GM13977 (cell line): Measurements from ENCODE around the gene FNIP2.
"Not testable (repeated sequence)": the region's sequence is repeated elsewhere in the genome, so short reads cannot be mapped to it uniquely, and the experiment has no call there.

Experiments used
- DNase-seq: peaks from one replicate; pipeline ENCODE4 v3.0.0; 2012; ENCODE audit warnings: low spot score
- in situ Hi-C: fragments of 300-500 bp; cut with MboI; formaldehyde crosslinking; loops from one replicate; pipeline ENCODE4 v1.12.0; 2022; ENCODE audit warnings: low sequenced_read_pairs, low pct_unique_long_range_greater_than_20kb, mixed read lengths, inconsistent platforms; ENCODE audit not compliant: unreplicated experiment
- TF ChIP-seq, protein P1 (sequence below): IDR thresholded peaks from 2 replicates; pipeline ENCODE4 v1.5.1; 2012; ENCODE audit warnings: mild to moderate bottlenecking, control low read depth; ENCODE audit not compliant: insufficient read depth; ENCODE audit errors: extremely low read depth, missing control alignments

The FNIP2 gene

DNA sequence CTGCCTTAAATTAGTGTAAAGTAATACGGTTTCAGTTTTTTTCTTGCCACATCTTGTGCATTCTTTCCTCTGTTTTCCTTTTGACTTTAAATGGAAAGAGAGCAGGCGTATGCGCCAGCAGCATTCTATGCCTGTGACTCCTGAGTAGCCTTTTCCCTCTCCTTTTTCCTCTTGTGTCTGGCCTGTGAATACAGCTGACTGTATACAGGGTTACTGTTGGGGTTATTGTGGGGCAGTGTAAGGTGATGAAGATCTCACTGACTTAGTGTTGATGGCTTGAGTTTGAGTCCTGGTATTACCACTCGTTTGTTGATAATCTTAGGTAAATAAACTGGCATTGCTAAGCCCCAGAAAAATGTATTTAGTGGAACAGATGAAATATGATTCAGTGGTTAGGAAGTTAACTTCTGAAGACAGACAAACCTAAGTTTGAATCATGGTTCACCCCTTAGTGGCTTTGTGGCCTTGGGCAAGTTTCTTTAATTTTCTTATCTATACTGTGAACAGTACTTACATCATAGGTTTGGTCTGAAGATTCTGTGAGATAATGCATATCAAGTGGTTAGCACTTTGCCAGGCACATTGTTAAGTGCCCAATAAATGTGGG is 105.1 kb downstream of the FNIP2 start:
- TF ChIP-seq, protein P1, sequence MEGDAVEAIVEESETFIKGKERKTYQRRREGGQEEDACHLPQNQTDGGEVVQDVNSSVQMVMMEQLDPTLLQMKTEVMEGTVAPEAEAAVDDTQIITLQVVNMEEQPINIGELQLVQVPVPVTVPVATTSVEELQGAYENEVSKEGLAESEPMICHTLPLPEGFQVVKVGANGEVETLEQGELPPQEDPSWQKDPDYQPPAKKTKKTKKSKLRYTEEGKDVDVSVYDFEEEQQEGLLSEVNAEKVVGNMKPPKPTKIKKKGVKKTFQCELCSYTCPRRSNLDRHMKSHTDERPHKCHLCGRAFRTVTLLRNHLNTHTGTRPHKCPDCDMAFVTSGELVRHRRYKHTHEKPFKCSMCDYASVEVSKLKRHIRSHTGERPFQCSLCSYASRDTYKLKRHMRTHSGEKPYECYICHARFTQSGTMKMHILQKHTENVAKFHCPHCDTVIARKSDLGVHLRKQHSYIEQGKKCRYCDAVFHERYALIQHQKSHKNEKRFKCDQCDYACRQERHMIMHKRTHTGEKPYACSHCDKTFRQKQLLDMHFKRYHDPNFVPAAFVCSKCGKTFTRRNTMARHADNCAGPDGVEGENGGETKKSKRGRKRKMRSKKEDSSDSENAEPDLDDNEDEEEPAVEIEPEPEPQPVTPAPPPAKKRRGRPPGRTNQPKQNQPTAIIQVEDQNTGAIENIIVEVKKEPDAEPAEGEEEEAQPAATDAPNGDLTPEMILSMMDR: no peak
- in situ Hi-C loops: no loop called here
- DNase-seq: no peak

DNA sequence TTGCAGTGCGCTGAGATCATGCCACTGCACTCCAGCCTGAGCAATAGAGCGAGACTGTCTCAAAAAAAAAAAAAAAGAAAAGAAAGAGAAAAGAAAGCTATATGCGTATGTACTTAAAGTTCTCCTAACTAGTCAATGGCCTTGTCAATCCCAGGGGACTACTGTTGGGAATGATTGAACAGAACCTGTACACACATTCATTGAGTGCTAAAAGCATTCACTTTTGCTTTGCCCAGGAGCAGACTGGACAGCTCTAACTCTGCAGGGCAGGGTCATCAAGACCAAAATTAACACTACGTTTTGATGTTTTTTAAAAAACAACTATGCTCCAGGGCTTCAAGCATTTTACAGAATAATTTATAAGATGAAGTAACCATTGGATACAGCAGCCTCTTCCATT is 106.2 kb downstream of the FNIP2 start:
- no peak for DNase-seq
- TF ChIP-seq, protein P1: no peak
- in situ Hi-C loops: no loop called here

DNA sequence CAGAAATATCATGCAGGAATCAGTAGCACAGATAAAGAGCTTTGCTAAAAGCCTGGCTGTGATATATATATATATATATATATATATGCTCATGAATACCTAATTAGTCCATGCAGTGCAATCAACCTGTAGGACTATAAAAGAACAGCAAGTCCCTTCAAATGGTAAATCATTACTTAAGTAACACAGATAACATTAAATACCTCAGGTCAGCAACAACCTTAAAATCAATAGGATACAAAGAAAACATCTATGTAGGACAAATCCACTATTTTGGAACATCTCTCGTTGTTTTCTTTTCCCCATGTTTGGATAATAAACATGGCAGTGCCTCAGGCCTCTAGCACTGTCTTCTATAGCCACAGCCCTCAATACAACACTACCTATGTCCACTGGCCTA is 106.6 kb downstream of the FNIP2 start:
- TF ChIP-seq, protein P1: no peak
- in situ Hi-C loops: no loop called here

DNA sequence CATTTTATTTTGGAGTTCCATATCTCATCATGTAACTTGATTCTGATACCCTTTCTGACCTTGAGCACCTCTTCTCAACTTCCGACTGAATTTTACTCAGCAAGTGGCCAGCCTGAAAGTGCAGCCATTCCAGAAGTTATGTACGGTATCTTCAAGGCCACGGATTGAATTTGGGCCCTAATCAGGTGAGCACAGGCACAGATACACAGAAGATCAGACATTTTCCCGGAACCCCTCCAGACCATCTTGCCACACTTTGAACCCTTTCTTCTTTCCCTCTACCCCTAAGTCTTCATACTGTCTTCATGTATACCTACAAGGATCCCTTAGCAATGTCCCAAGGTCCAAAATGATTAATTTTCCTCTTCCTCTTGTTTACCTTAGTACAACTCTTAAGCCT is 108.2 kb downstream of the FNIP2 start:
- no peak for DNase-seq
- in situ Hi-C loops: no loop called here
- TF ChIP-seq, protein P1: no peak

More for the DNA sequence above, 106.6 kb downstream of the FNIP2 start:
- DNase-seq: no peak

DNA sequence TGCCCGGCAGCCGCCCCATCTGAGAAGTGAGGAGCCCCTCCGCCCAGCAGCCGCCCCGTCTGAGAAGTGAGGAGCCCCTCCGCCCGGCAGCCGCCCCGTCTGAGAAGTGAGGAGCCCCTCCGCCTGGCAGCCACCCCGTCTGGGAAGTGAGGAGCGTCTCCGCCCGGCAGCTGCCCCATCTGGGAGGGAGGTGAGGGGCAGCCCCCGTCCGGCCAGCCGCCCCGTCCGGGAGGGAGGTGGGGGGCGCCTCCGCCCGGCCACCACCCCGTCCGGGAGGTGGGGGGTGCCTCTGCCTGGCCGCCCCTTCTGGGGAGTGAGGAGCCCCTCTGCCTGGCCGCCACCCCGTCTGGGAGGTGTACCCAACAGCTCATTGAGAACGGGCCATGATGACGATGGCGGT is 113.3 kb downstream of the FNIP2 start:
- DNase-seq, in situ Hi-C loops: not testable (repeated sequence)

DNA sequence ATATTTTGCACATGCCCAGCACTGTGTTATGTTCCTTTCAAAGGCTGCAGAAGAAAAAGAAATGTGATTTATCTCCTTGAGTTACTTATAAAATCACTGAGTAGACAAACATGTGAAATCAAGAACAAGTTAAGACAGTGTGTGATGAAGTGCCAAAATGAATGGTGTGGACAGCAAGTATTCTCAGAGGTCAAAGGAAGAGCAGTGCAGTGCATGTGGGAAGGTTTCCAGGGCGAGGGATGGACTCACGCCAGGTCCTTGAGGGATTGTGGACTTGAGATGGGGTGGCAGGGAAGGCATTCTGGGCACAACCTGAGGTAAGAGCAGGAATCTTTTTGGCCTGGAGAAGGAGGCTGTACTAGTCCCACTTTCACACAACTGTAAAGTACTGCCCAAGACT is 115.5 kb downstream of the FNIP2 start:
- in situ Hi-C loops: no loop called here
- TF ChIP-seq, protein P1: no peak
- no peak for DNase-seq

DNA sequence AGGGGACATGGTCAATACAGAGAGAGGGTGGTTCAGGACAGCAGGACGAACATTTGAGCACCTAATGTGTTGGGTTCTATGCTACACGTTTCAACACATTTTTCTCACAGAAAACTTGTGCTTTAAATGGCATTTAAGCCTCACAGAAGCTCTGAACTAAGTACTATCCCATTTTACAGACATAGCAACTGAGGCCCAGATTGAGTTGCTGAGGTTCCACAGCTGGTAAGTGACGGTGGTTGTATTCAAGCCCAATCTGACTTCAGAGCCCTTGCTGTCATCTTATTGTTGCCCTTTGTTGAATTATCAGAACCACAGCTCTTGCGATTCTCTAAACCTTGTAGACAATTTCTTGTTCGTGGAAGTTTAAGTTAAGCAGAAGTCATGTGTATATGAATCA is 116.7 kb downstream of the FNIP2 start:
- TF ChIP-seq, protein P1: no peak
- DNase-seq: no peak
- in situ Hi-C loops: no loop called here
